ENCODE data around the gene GPR156.

DNA sequence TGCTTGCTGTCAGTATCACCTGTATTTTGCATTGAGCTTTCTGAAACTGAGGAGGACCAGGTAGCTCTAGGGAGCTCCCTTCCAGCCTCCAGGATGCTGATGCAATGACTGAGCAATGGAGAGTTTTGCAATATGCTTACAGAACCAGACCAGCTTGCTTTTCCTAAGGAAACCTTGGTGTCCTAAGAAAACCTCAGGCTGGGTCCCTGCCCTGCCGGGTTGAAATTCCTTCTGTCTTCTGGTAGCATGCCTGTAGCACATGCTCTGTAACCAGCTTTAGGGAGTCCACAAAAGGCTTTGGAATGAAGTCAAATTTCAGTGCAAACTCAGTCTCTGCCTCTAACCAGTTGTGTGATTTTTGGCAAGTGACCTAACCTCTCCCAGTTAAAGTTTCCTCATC is 125.0 kb downstream of the GPR156 start:
- TF ChIP-seq, protein P1, sequence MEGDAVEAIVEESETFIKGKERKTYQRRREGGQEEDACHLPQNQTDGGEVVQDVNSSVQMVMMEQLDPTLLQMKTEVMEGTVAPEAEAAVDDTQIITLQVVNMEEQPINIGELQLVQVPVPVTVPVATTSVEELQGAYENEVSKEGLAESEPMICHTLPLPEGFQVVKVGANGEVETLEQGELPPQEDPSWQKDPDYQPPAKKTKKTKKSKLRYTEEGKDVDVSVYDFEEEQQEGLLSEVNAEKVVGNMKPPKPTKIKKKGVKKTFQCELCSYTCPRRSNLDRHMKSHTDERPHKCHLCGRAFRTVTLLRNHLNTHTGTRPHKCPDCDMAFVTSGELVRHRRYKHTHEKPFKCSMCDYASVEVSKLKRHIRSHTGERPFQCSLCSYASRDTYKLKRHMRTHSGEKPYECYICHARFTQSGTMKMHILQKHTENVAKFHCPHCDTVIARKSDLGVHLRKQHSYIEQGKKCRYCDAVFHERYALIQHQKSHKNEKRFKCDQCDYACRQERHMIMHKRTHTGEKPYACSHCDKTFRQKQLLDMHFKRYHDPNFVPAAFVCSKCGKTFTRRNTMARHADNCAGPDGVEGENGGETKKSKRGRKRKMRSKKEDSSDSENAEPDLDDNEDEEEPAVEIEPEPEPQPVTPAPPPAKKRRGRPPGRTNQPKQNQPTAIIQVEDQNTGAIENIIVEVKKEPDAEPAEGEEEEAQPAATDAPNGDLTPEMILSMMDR (IDR thresholded peaks at IDR 0.05 in 4 of 5, conservative IDR thresholded peaks at IDR 0.05 in 1 of 5) = no peak
- no peak for TF ChIP-seq POLR2A (IDR thresholded peaks at IDR 0.05)

Measured in gastrocnemius medialis (tissue), 4 donors.